B cell (primary cell): ENCODE results near the gene STARD10. TPM values are rescaled to one million over a fixed set of nuclear protein-coding genes. Genes with fewer than 3 reads are reported as not detected.
A peak's percentile ranks its signal among the peaks of the same experiment; 100 is the strongest.

Experiments
- ATAC-seq: fragments of 200-7000 bp; cut with Tn5 transposase; one replicate; pipeline ENCODE4 v1.10.0; 2021; ENCODE audit warnings: low read depth, mild to moderate bottlenecking, moderate number of reproducible peaks, moderate library complexity
- CTCF ChIA-PET: fragments of 350-600 bp; sonication (Branson Sonifier 250); formaldehyde crosslinking; loops from one replicate; lab custom pipeline; 2021; ENCODE audit warnings: antibody characterized with exemption, inconsistent platforms; lab: Charles Lee
- POLR2A ChIA-PET: fragments of 350-600 bp; sonication (Branson Sonifier 250); formaldehyde crosslinking; loops from one replicate; lab custom pipeline; 2021; ENCODE audit warnings: antibody characterized with exemption; lab: Charles Lee
- DNase-seq: peaks from one replicate; pipeline ENCODE4 v3.0.0; 2013
- H2AFZ ChIP-seq: 2 replicates; pipeline ENCODE4 v1.6.1; 2012; ENCODE audit warnings: mild to moderate bottlenecking, low read depth, low read length; ENCODE audit not compliant: insufficient read depth, poor library complexity, severe bottlenecking
- H3K27ac ChIP-seq, 2 donors: 1 replicate in 1 of 2; 2 replicates in 1 of 2; pipeline ENCODE4 v1.5.1; 2012 to 2013; ENCODE audit warnings: low read length in 2 of 2, mild to moderate bottlenecking in 2 of 2, moderate library complexity in 1 of 2
- H3K27me3 ChIP-seq, 4 experiments: fragments of 200-600 bp in 1 of 4; sonication (generic) in 1 of 4; replicated peaks in 1 of 4; 1 replicate in 2 of 4; 2 replicates in 2 of 4; pipeline versions ENCODE4 v1.6.1 to v1.7.0; 2013 to 2016; ENCODE audit warnings: low read length in 3 of 4, mild to moderate bottlenecking in 2 of 4, mixed read lengths in 1 of 4, moderate library complexity in 1 of 4; ENCODE audit not compliant: insufficient read depth in 4 of 4, control insufficient read depth in 3 of 4; ENCODE audit errors: control extremely low read depth in 1 of 4
- H3K36me3 ChIP-seq, 2 experiments: replicated peaks in 1 of 2; 1 replicate in 1 of 2; 2 replicates in 1 of 2; pipeline versions ENCODE4 v1.6.1 to v1.7.1; 2013; ENCODE audit warnings: low read length in 1 of 2; ENCODE audit not compliant: insufficient read depth in 2 of 2, control insufficient read depth in 1 of 2; ENCODE audit errors: control extremely low read depth in 1 of 2, extremely low read depth in 1 of 2
- H3K4me1 ChIP-seq, 2 donors: fragments of 200-600 bp in 1 of 2; sonication (generic) in 1 of 2; 1 replicate in 1 of 2; 2 replicates in 1 of 2; pipeline versions ENCODE4 v1.5.1 to v1.6.1; 2013 to 2017; ENCODE audit warnings: low read length in 2 of 2; ENCODE audit not compliant: control insufficient read depth in 2 of 2, insufficient read depth in 2 of 2
- H3K4me2 ChIP-seq: replicated peaks from 2 replicates; pipeline ENCODE3; 2012; ENCODE audit warnings: mild to moderate bottlenecking, low read depth, low read length; ENCODE audit not compliant: poor library complexity, severe bottlenecking
- H3K4me3 ChIP-seq, 5 experiments: fragments of 200-600 bp in 1 of 5; sonication (generic) in 1 of 5; 1 replicate in 3 of 5; 2 replicates in 2 of 5; pipeline versions ENCODE4 v1.5.1 to v1.7.0; 2011 to 2016; ENCODE audit warnings: low read length in 4 of 5, mild to moderate bottlenecking in 4 of 5, low read depth in 2 of 5, control low read depth in 1 of 5, moderate library complexity in 1 of 5; ENCODE audit not compliant: insufficient read depth in 1 of 5; ENCODE audit errors: control extremely low read depth in 1 of 5, extremely low read depth in 1 of 5
- H3K79me2 ChIP-seq: fragments of 200-600 bp; sonication (generic); one replicate; pipeline ENCODE4 v1.6.0; 2016; ENCODE audit warnings: low read length; ENCODE audit not compliant: control insufficient read depth, insufficient read depth
- H3K9ac ChIP-seq: fragments of 200-600 bp; sonication (generic); 2 replicates; pipeline ENCODE4 v1.6.1; 2017; ENCODE audit warnings: mild to moderate bottlenecking, low read length, moderate library complexity
- H3K9me3 ChIP-seq, 3 donors: one replicate each; pipeline versions ENCODE4 v1.6.1 to v1.7.1; 2013; ENCODE audit warnings: low read length in 2 of 3; ENCODE audit not compliant: control insufficient read depth in 2 of 3, insufficient read depth in 1 of 3; ENCODE audit errors: control extremely low read depth in 1 of 3
- H4K20me1 ChIP-seq: 2 replicates; pipeline ENCODE4 v1.6.0; 2012; ENCODE audit warnings: mild to moderate bottlenecking, low read length; ENCODE audit not compliant: insufficient read depth, control insufficient read depth, poor library complexity, severe bottlenecking
- H3K27ac Mint-ChIP-seq: one replicate; pipeline ENCODE4 v1.8.0; 2021; ENCODE audit warnings: mixed read lengths
- H3K27me3 Mint-ChIP-seq: one replicate; pipeline ENCODE4 v1.8.0; 2021; ENCODE audit warnings: mixed read lengths
- H3K4me1 Mint-ChIP-seq: one replicate; pipeline ENCODE4 v1.8.0; 2021; ENCODE audit warnings: mixed read lengths
- H3K4me3 Mint-ChIP-seq: one replicate; pipeline ENCODE4 v1.8.0; 2021; ENCODE audit warnings: mixed read lengths
- H3K9me3 Mint-ChIP-seq: one replicate; pipeline ENCODE4 v1.8.0; 2022; ENCODE audit warnings: mixed read lengths; ENCODE audit not compliant: insufficient read depth
- EZH2 ChIP-seq: IDR thresholded peaks from 2 replicates; pipeline ENCODE4 v1.6.1; 2012; ENCODE audit warnings: borderline replicate concordance, low read depth, mild to moderate bottlenecking, moderate library complexity, low read length; ENCODE audit not compliant: insufficient read depth, poor library complexity, severe bottlenecking
- WGBS: methylation state at CpG from one replicate; pipeline ENCODE4 v1.1.5; 2013; ENCODE audit warnings: missing lambda C conversion rate; ENCODE audit not compliant: insufficient coverage; 5-methylcytosine and 5-hydroxymethylcytosine counted together
- intact Hi-C: fragments of 100-400 bp; cut with micrococcal nuclease; formaldehyde crosslinking; loops from one replicate; pipeline ENCODE4 v1.10.0; 2022
- polyA plus RNA-seq: library from polyadenylated mRNA; depleted of rRNA; stranded (reverse); fragments of >200 nt; gene quantifications from 2 replicates; pipeline ENCODE4 v1.2.3, GENCODE V29; 2012
- total RNA-seq, 2 donors: library from RNA; stranded (reverse); fragments of 120-200 nt in 1 of 2; gene quantifications; 1 replicate in 1 of 2; 2 replicates in 1 of 2; pipeline versions ENCODE4 v1.2.3 to v1.2.4, GENCODE V29; 2013 to 2022
- TF ChIP-seq, protein P1 (sequence below): fragments of 200-600 bp; IDR thresholded peaks from one replicate; pipeline ENCODE4 v1.8.0; 2022; ENCODE audit warnings: antibody characterized with exemption, mild to moderate bottlenecking

The STARD10 gene
- total and polyA plus RNA-seq, 2 donors (not counting 1 experiment from before 2014, with no cell fraction given): 37.5 to 39.2 TPM

DNA sequence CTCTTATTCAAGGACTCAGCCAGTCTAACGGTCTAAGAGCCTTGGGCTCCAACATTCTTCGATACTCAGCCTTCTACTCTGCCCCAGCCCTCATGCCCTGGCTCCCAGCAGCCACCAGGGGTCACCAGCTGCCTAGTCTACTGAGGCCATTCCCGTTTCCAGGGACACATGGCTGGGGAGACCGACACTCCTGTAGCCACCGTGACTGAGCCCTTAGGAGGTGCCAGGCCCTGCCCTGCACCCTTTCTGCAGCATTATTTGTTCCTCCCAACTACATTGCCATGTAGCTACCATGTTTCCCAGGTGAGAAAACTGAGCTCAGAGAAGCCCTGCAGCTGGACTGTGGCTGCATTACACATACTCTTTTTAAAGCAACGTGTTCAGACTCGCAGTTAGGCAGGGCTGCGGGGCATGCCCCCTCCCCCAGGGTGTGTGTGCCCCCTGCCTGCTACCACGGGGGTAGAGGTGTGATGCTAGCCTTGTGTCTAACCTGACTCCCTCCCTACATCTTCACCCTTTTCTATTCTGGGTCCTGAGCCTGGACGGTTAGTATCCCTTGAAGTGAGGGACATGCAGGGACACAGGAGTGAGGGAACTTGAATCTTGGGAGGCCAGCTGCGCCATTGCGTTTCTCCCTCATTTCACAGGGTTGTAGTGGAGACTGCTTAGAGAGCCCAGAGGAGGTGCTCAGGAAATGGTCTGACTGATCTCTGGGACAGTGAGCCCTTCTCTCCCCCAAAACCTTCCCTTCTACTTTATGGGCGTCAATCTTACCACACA is 37.9 kb upstream of the STARD10 start:
- 58% methylated on average over 9 of the region's 13 CpGs for WGBS
- H3K27ac Mint-ChIP-seq: peak overlapping the region; percentile 86
- H3K4me1 Mint-ChIP-seq: peaks cover 24% of the 10 kb centered on the region
- no peak overlapping the region for H2AFZ ChIP-seq
- no peak overlapping the region for H3K4me2 ChIP-seq
- no peaks in the 10 kb centered on the region for H3K79me2 ChIP-seq
- ChIA-PET POLR2A (interaction anchor here (0.6 to 1.7 kb wide), 6 partner anchors 9 to 345 kb away, joined by 3 to 5 read pairs (median 3); no protein-coding TSS in a partner anchor), CTCF (interaction anchor here (0.6 to 9.3 kb wide), 30 partner anchors 9 to 504 kb away, joined by 3 to 126 read pairs (median 4); partner anchors contain the start of gene STARD10)
- H3K4me1 ChIP-seq: peaks cover 0 to 14% of the 10 kb centered on the region in 2 donors
- peaks cover 22% of the 10 kb centered on the region for H4K20me1 ChIP-seq
- TF ChIP-seq EZH2: no peak
- TF ChIP-seq, protein P1, sequence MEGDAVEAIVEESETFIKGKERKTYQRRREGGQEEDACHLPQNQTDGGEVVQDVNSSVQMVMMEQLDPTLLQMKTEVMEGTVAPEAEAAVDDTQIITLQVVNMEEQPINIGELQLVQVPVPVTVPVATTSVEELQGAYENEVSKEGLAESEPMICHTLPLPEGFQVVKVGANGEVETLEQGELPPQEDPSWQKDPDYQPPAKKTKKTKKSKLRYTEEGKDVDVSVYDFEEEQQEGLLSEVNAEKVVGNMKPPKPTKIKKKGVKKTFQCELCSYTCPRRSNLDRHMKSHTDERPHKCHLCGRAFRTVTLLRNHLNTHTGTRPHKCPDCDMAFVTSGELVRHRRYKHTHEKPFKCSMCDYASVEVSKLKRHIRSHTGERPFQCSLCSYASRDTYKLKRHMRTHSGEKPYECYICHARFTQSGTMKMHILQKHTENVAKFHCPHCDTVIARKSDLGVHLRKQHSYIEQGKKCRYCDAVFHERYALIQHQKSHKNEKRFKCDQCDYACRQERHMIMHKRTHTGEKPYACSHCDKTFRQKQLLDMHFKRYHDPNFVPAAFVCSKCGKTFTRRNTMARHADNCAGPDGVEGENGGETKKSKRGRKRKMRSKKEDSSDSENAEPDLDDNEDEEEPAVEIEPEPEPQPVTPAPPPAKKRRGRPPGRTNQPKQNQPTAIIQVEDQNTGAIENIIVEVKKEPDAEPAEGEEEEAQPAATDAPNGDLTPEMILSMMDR: peak; percentile 77
- intact Hi-C loops: loop anchor here (1.0 kb wide), 2 partner anchors 347 to 458 kb away; no protein-coding TSS in a partner anchor
- peak overlapping the region; percentile 22 to 38 for H3K27ac ChIP-seq
- no peaks in the 10 kb centered on the region for H3K27me3 ChIP-seq
- H3K9ac ChIP-seq: no peak overlapping the region
- no peaks in the 10 kb centered on the region for H3K9me3 Mint-ChIP-seq
- H3K4me3 Mint-ChIP-seq: no peak overlapping the region
- no peaks in the 10 kb centered on the region for H3K27me3 Mint-ChIP-seq
- H3K9me3 ChIP-seq: no peaks in the 10 kb centered on the region
- peak; percentile 69 for ATAC-seq
- DNase-seq: peak; percentile 57
- H3K4me3 ChIP-seq: no peak overlapping the region
- H3K36me3 ChIP-seq: peaks cover 0 to 76% of the 10 kb centered on the region in 2 experiments
